Right lobe of liver (tissue), 6 donors: ENCODE measurements around the gene TNFRSF19. TPM values are rescaled to one million over a fixed set of nuclear protein-coding genes. Genes with fewer than 3 reads are reported as not detected.

Source experiments
- ATAC-seq, 4 donors: fragments of 200-7000 bp; cut with Tn5 transposase; one replicate each; pipeline ENCODE4 v1.9.1; 2020; ENCODE audit warnings: mild to moderate bottlenecking in 4 of 4, moderate library complexity in 4 of 4
- DNase-seq, 3 donors: peaks; one replicate each; pipeline ENCODE4 v3.0.0-alpha.2; 2020
- H3K27ac ChIP-seq, 3 donors: fragments of 200-600 bp; one replicate each; pipeline ENCODE4 v1.8.0; 2022
- H3K27me3 ChIP-seq, 2 donors: fragments of 200-600 bp; one replicate each; pipeline ENCODE4 v1.8.0; 2022
- H3K36me3 ChIP-seq, 4 donors: fragments of 200-600 bp; sonication (generic) in 1 of 4; one replicate each; pipeline versions ENCODE4 v1.5.1 to v1.8.0; 2017 to 2022; ENCODE audit warnings: control low read depth in 1 of 4
- H3K4me1 ChIP-seq, 4 donors: fragments of 200-600 bp; sonication (generic) in 1 of 4; one replicate each; pipeline versions ENCODE4 v1.5.1 to v1.8.0; 2017 to 2022; ENCODE audit warnings: control low read depth in 1 of 4
- H3K4me3 ChIP-seq, 3 donors: fragments of 200-600 bp; one replicate each; pipeline ENCODE4 v1.8.0; 2022
- H3K9me3 ChIP-seq, 4 donors: fragments of 200-600 bp; sonication (generic) in 1 of 4; one replicate each; pipeline versions ENCODE4 v1.5.1 to v1.8.0; 2017 to 2022; ENCODE audit warnings: control low read depth in 1 of 4
- POLR2A ChIP-seq: fragments of 450-650 bp; IDR thresholded peaks from one replicate; pipeline ENCODE4 v1.6.1; 2017; ENCODE audit warnings: antibody characterized with exemption, mild to moderate bottlenecking
- WGBS: methylation state at CpG from one replicate; pipeline ENCODE4 v1.1.6; 2018; ENCODE audit warnings: low coverage, low lambda C conversion rate; ENCODE audit not compliant: insufficient coverage; ENCODE audit errors: missing lambda C conversion rate; 5-methylcytosine and 5-hydroxymethylcytosine counted together
- intact Hi-C, 2 donors: fragments of 100-400 bp; cut with DNase I; formaldehyde crosslinking; loops; one replicate each; pipeline versions ENCODE4 v1.11.2 to v1.14.1; 2022
- total RNA-seq, 6 experiments: library from RNA; depleted of rRNA in 2 of 6; stranded (reverse); fragments of >200 nt in 2 of 6; fragmentation: NEBNext Ultra II Directional in 3 of 6; extraction: Animal tissue kit (Norgen Biotek cat#: 25700) in 3 of 6; gene quantifications; one replicate each; pipeline versions ENCODE4 v1.1.0 to v1.2.4, GENCODE V29; 2016 to 2023
- TF ChIP-seq, protein P1 (sequence below), 4 donors: fragments of 200-600 bp in 3 of 4; fragments of 450-650 bp in 1 of 4; IDR thresholded peaks; one replicate each; pipeline versions ENCODE4 v1.5.1 to v1.8.0; 2016 to 2022; ENCODE audit warnings: antibody characterized with exemption in 4 of 4, mild to moderate bottlenecking in 2 of 4
- donor health status: DM: no; HTN: yes; CAD: no.
- donor health status: DM: no; HTN: no; CAD: no.
- donor health status: DM: no; HTN: no; CAD: no.
- donor health status: DM: no; HTN: yes; CAD: no.
- donor health status: DM: no; HTN: yes; CAD: no.

Gene TNFRSF19
- total RNA-seq, 6 experiments from 2014 or later, result 0.06 to 0.37 (median 0.29) TPM; not detected in 1

DNA sequence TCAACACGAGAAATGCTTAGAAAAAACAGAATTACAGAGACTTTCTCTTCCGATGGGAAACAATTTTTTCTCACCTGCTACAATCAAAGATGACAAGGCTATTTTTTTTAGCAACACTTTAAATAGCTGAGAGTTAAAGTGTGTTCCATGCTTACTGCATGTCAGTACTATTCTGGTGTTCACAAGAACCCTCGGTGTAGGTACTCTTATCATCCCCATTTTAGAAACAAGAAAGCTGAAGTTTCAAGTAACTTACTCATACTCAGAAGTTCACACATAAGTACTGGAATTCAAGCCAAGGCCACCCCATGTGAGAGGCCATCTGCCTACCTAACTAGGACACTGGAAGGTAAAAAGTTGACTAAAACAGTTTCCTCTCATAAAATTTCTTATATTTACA lies 9.0 kb upstream of the TNFRSF19 start:
- 60% methylated on average over 3 of the region's 3 CpGs for WGBS
- Histone ChIP-seq H3K4me3 (no peak overlapping the region), H3K27me3 (no peaks in the 10 kb centered on the region), H3K4me1 (no peaks in the 10 kb centered on the region), H3K9me3 (no peaks in the 10 kb centered on the region), H3K36me3 (no peaks in the 10 kb centered on the region), H3K27ac (no peak overlapping the region)
- TF ChIP-seq, protein P1, sequence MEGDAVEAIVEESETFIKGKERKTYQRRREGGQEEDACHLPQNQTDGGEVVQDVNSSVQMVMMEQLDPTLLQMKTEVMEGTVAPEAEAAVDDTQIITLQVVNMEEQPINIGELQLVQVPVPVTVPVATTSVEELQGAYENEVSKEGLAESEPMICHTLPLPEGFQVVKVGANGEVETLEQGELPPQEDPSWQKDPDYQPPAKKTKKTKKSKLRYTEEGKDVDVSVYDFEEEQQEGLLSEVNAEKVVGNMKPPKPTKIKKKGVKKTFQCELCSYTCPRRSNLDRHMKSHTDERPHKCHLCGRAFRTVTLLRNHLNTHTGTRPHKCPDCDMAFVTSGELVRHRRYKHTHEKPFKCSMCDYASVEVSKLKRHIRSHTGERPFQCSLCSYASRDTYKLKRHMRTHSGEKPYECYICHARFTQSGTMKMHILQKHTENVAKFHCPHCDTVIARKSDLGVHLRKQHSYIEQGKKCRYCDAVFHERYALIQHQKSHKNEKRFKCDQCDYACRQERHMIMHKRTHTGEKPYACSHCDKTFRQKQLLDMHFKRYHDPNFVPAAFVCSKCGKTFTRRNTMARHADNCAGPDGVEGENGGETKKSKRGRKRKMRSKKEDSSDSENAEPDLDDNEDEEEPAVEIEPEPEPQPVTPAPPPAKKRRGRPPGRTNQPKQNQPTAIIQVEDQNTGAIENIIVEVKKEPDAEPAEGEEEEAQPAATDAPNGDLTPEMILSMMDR (IDR thresholded peaks at IDR 0.05), result no peak
- no peak for TF ChIP-seq POLR2A
- DNase-seq (no peak), ATAC-seq (no peak)
- intact Hi-C loops, result no loop called here

DNA sequence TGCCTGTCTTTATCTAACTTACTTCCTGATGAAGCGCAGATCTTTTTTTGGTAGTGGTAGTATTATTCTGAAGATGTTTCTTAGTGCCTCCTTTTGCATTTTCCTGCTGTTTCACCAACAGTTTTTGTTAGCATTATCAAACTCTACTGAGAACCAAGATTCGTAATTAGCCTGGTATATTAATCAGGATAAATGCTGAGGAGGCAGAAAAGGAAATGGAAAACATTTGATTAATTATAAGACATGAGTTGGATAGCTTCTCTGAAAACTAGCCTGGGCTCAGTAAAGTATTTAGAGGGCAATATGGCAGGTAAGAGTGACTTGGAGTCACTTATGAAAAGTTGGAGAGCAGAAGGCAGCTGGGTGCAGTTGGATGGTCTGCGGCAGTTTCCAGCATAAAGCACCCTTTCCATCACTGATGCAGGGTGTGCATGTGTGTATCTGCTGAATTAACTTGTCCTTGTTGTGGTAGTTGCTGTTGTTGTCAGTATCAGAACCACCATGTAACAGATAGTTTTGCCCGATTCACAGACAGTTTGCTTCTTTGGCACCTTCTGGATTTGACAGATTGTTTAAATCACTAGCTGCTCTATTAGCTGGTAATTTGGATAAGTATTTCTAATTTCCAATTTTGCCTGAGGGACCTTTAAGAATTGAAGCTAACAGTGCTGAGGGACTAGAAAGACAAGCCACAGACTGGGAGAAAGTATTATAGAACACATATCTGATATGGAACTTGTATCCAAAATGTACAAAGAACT lies 6.9 kb upstream of the TNFRSF19 start:
- TF ChIP-seq, protein P1 (IDR thresholded peaks at IDR 0.05), result no peak
- TF ChIP-seq POLR2A, result no peak
- Histone ChIP-seq H3K9me3 (no peaks in the 10 kb centered on the region), H3K4me1 (no peaks in the 10 kb centered on the region), H3K4me3 (no peak overlapping the region), H3K36me3 (no peaks in the 10 kb centered on the region), H3K27ac (no peak overlapping the region), H3K27me3 (no peaks in the 10 kb centered on the region)
- DNase-seq (no peak), ATAC-seq (no peak)
- intact Hi-C loops, result no loop called here
- WGBS, result 74% methylated on average over 4 of the region's 4 CpGs

DNA sequence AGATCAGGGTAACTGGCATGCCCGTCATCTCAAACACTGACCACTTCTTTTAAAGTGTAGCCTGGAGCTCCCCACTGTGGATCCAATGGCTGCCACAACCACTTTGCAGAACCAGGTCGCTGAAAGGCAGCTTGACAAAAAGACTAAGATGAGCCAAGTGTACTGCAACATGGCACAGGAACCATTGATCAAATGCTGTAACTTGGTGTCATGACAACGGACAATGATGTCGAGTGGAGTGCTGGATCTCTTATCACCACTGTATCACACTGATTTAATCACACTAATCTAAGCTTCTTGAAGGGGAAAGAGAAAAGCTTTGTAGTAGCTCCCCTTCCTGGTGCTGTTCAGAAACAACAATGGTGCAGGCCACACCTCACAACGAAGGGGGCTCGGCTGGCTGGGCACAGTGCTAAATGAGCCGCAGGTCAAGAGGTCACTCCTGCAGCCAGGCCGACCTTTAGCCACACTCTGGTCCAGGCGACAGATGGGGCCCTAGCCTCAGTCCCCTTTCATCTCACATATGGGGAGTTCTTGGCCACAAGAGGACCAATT lies 2.2 kb upstream of the TNFRSF19 start:
- Histone ChIP-seq H3K27ac (no peak overlapping the region), H3K27me3 (no peaks in the 10 kb centered on the region), H3K36me3 (no peaks in the 10 kb centered on the region), H3K4me3 (no peak overlapping the region), H3K4me1 (no peaks in the 10 kb centered on the region), H3K9me3 (no peaks in the 10 kb centered on the region)
- ATAC-seq (no peak), DNase-seq (no peak)
- TF ChIP-seq, protein P1 (IDR thresholded peaks at IDR 0.05), result no peak
- TF ChIP-seq POLR2A, result no peak
- WGBS, result 51% methylated on average over 5 of the region's 9 CpGs
- intact Hi-C loops, result no loop called here

DNA sequence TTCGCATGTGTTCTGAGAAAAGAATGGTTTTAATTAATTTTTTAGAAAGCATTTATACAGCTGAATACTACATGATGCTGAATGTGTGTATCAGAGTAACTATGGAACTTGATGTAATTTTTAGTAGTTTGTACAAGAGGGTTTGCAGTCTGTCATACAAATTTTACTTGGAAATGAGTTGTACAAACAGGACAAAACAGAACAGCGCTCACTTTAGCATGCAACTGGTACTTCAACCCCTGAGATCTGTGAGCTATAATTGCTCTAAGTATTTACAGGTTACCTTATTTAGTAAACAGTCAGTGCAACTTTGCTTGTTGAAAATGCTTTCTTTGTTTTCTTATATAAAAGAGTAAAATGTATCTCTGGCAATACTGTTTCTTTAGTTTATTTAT lies 706 bp downstream of the TNFRSF19 start:
- TF ChIP-seq POLR2A, result no peak
- TF ChIP-seq, protein P1 (IDR thresholded peaks at IDR 0.05), result no peak
- no peak for ATAC-seq
- H3K27ac ChIP-seq, result no peak overlapping the region

More for the DNA sequence above, 706 bp downstream of the TNFRSF19 start:
- DNase-seq, result no peak
- Histone ChIP-seq H3K36me3 (no peaks in the 10 kb centered on the region), H3K27me3 (no peaks in the 10 kb centered on the region), H3K4me3 (no peak overlapping the region), H3K4me1 (no peaks in the 10 kb centered on the region), H3K9me3 (no peaks in the 10 kb centered on the region)
- intact Hi-C loops, result no loop called here
- WGBS, result 39% methylated on average over 2 of the region's 2 CpGs
